Activated naive CD4-positive, alpha-beta T cell treated with anti-CD3 and anti-CD28 coated beads, Interleukin-2, amount 10 ng/mL, durations not matched to agents 7 days and 5 days (primary cell): Measurements from ENCODE around the gene STXBP1.

Source experiments
- CTCF ChIA-PET: fragments of 350-600 bp; sonication (Branson Sonifier 250); formaldehyde crosslinking; loops from one replicate; lab custom pipeline; 2021; ENCODE audit warnings: antibody characterized with exemption; lab: Charles Lee
- DNase-seq: peaks from one replicate; pipeline ENCODE4 v3.0.0-alpha.2; 2020
- H3K27ac Mint-ChIP-seq: one replicate; pipeline ENCODE4 v1.8.0; 2021; ENCODE audit warnings: mild to moderate bottlenecking, moderate library complexity, mixed read lengths
- H3K27me3 Mint-ChIP-seq: one replicate; pipeline ENCODE4 v1.8.0; 2021; ENCODE audit warnings: mild to moderate bottlenecking, mixed read lengths
- H3K36me3 Mint-ChIP-seq: one replicate; pipeline ENCODE4 v1.8.0; 2021; ENCODE audit warnings: mixed read lengths
- H3K4me1 Mint-ChIP-seq: one replicate; pipeline ENCODE4 v1.8.0; 2021; ENCODE audit warnings: mixed read lengths
- H3K4me3 Mint-ChIP-seq: one replicate; pipeline ENCODE4 v1.8.0; 2021; ENCODE audit warnings: mild to moderate bottlenecking, moderate library complexity, mixed read lengths
- H3K9me3 Mint-ChIP-seq: one replicate; pipeline ENCODE4 v1.8.0; 2021; ENCODE audit warnings: mixed read lengths

The STXBP1 gene

GRCh38 chr9:127640908-127641545 lies 28.9 kb downstream of the STXBP1 start:
- peaks cover 24% of the 10 kb centered on the region for H3K27me3 Mint-ChIP-seq
- no peak for DNase-seq
- H3K36me3 Mint-ChIP-seq = no peaks in the 10 kb centered on the region
- H3K4me1 Mint-ChIP-seq = no peaks in the 10 kb centered on the region
- H3K9me3 Mint-ChIP-seq = no peaks in the 10 kb centered on the region
- H3K4me3 Mint-ChIP-seq = no peak overlapping the region
- CTCF ChIA-PET = no interaction called here
- no peak overlapping the region for H3K27ac Mint-ChIP-seq

DNA sequence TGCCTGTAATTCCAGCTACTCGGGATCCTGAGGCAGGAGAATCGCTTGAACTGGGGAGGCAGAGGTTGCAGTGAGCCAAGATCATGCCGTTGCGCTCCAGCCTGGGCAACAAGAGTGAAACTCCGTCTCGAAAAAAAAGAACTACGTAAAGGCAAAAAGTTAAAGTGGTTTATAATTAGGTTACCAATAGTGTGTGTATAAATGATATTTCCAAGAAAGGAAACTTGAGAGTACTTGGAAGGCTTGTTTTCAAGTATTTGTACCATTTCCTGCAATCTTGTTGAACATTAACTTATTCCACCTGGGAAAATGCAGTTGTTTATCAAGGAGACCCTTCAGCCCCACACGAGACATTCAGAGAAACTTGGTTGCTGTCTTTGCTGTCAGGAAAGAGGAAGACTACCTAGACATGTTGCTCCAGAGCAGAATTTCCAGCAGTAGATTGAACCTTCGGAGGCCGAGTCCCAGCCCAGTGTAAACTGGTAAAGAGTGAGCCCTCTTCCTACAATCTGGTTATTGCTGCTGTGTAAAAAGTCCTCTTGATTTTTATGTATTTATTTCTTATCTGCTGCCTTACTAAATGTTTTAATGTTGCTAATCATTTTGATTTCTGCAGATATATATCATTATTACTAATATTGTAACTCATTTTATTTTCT lies 30.1 kb downstream of the STXBP1 start:
- DNase-seq = no peak
- Mint-ChIP-seq H3K4me1 (no peaks in the 10 kb centered on the region), H3K9me3 (no peaks in the 10 kb centered on the region), H3K27ac (no peak overlapping the region), H3K36me3 (no peaks in the 10 kb centered on the region), H3K27me3 (peaks cover 20% of the 10 kb centered on the region), H3K4me3 (no peak overlapping the region)
- CTCF ChIA-PET = no interaction called here

DNA sequence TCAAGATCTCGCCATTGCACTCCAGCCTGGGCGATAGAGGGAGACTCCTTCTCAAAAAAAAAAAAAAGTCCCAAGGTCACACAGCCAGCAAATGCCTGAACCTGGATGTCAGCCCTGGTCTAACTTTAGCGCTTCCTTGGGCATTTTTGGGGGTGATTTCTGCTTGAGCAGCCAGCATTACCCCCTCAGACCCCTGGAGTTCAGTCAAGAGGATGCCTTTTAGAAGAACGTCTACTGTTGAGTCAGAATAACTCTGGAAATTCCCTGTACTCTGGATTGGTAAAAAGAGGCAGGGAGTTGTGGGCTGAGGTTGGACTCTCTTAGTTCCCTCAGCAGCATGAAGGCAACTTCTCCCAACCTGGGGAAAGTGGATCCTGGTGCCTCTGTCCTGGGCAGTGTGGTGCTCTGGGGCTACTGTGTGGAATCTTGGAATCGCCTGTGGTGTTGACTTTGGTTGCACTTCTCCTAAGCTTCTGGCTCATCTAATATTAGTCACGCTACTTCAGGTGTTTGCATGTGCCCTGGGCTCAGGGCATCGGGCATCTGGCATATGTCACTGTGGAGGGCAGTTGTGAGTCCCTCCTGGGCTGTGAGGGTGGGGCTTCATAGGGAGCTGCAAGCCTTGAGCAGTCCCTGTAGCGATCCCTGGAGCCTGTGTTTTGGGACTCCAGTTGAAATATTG lies 32.2 kb downstream of the STXBP1 start:
- no peak for DNase-seq
- Mint-ChIP-seq H3K27ac (no peak overlapping the region), H3K4me3 (no peak overlapping the region), H3K36me3 (no peaks in the 10 kb centered on the region), H3K27me3 (peaks cover 20% of the 10 kb centered on the region), H3K9me3 (no peaks in the 10 kb centered on the region), H3K4me1 (no peaks in the 10 kb centered on the region)
- CTCF ChIA-PET = no interaction called here

GRCh38 chr9:127644943-127645342 lies 32.9 kb downstream of the STXBP1 start:
- Mint-ChIP-seq H3K36me3 (no peaks in the 10 kb centered on the region), H3K4me1 (no peaks in the 10 kb centered on the region), H3K27ac (no peak overlapping the region), H3K4me3 (no peak overlapping the region), H3K9me3 (no peaks in the 10 kb centered on the region), H3K27me3 (peaks cover 20% of the 10 kb centered on the region)
- no peak for DNase-seq
- CTCF ChIA-PET = interaction anchor here (1.1 kb wide), 1 partner anchor 56 kb away, joined by 3 read pairs; no protein-coding TSS in a partner anchor

DNA sequence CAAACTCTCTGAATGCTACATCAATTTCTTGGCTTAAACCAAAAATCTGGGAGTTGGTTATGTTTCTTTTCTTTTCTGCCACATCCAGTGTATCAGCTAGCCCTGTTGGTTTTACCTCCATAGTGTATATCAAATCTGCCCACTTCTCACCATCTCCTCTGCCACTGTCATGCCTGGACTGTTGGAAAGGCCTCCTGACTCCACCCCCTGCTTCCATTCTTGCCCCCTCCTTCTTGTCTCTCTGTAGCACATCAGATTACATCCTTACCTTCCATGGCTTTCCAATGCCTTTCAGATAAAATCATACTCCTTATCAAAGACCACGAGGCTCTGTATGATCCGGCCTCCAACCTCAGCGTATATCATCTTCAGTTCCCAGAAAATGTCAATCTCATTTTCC lies 35.4 kb downstream of the STXBP1 start:
- no peak overlapping the region for H3K27ac Mint-ChIP-seq

GRCh38 chr9:127650518-127650917 lies 38.4 kb downstream of the STXBP1 start:
- CTCF ChIA-PET = interaction anchor here (0.6 kb wide), 1 partner anchor 145 kb away, joined by 5 read pairs; no protein-coding TSS in a partner anchor
- no peak overlapping the region for H3K27ac Mint-ChIP-seq

More for the DNA sequence above, 35.4 kb downstream of the STXBP1 start:
- Mint-ChIP-seq H3K27me3 (peaks cover 13% of the 10 kb centered on the region), H3K9me3 (no peaks in the 10 kb centered on the region), H3K4me3 (no peak overlapping the region), H3K36me3 (no peaks in the 10 kb centered on the region), H3K4me1 (no peaks in the 10 kb centered on the region)
- CTCF ChIA-PET = no interaction called here
- DNase-seq = no peak

GRCh38 chr9:127651697-127652610 lies 39.9 kb downstream of the STXBP1 start:
- H3K36me3 Mint-ChIP-seq = peaks cover 2% of the 10 kb centered on the region
- CTCF ChIA-PET = no interaction called here
- no peaks in the 10 kb centered on the region for H3K9me3 Mint-ChIP-seq
- no peaks in the 10 kb centered on the region for H3K27me3 Mint-ChIP-seq
- no peak for DNase-seq
- H3K27ac Mint-ChIP-seq = no peak overlapping the region
- no peaks in the 10 kb centered on the region for H3K4me1 Mint-ChIP-seq
- H3K4me3 Mint-ChIP-seq = no peak overlapping the region

More at GRCh38 chr9:127650518-127650917, 38.4 kb downstream of the STXBP1 start:
- no peak for DNase-seq
- H3K4me1 Mint-ChIP-seq = no peaks in the 10 kb centered on the region
- H3K27me3 Mint-ChIP-seq = no peaks in the 10 kb centered on the region
- H3K36me3 Mint-ChIP-seq = peaks cover 2% of the 10 kb centered on the region
- H3K9me3 Mint-ChIP-seq = no peaks in the 10 kb centered on the region
- no peak overlapping the region for H3K4me3 Mint-ChIP-seq

DNA sequence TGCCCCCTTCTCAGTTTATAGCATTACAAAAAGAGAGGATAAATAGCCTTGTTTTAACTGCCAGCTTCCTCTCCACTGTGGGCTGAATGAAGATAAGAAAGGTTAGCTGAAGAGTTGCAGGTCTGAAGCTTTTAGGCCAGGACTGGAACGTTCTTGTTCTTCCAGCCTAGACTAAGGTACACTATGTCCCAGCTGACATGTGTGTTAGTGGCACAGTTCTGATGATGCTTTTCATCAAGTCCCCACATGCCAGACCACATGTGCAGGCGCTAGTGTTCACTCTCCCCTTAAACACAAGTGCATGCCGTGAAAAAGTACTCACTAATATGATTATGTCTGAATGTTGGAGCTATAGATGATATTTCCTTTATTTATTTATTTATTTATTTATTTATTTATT lies 40.7 kb downstream of the STXBP1 start:
- Mint-ChIP-seq H3K4me1 (no peaks in the 10 kb centered on the region), H3K36me3 (peaks cover 2% of the 10 kb centered on the region), H3K27me3 (no peaks in the 10 kb centered on the region), H3K9me3 (no peaks in the 10 kb centered on the region), H3K27ac (no peak overlapping the region), H3K4me3 (no peak overlapping the region)
- CTCF ChIA-PET = no interaction called here
- no peak for DNase-seq

- no peaks in the 10 kb centered on the region for H3K9me3 Mint-ChIP-seq
- H3K4me1 Mint-ChIP-seq = no peaks in the 10 kb centered on the region
- no peak overlapping the region for H3K4me3 Mint-ChIP-seq
- CTCF ChIA-PET = no interaction called here
- H3K36me3 Mint-ChIP-seq = peaks cover 2% of the 10 kb centered on the region
- DNase-seq = no peak
- no peaks in the 10 kb centered on the region for H3K27me3 Mint-ChIP-seq
- H3K27ac Mint-ChIP-seq = no peak overlapping the region
Observed at GRCh38 chr9:127654619-127655018, 42.5 kb downstream of the STXBP1 start.

DNA sequence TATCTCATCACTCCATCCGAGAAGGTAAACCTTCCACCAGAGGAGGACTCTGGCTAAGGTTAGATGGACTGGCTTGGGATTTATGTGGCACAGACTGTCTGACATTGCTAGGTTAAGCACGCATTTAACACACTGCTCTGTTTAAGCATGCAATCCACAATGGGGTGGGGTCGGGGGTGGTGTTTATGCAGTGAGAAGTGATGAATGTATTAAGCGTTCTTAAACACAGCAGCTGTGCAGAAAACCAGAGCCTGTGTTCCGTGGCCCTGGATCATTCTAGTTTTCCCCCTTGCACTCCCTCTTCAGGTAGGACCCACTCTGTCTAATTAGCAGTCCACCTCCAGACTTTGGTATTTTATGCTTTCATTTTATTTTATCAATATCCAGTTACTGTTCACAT lies 46.4 kb downstream of the STXBP1 start:
- H3K36me3 Mint-ChIP-seq = peaks cover 6% of the 10 kb centered on the region
- CTCF ChIA-PET = no interaction called here
- no peak overlapping the region for H3K27ac Mint-ChIP-seq
- no peaks in the 10 kb centered on the region for H3K4me1 Mint-ChIP-seq
- no peaks in the 10 kb centered on the region for H3K27me3 Mint-ChIP-seq
- no peak for DNase-seq
- H3K9me3 Mint-ChIP-seq = no peaks in the 10 kb centered on the region
- no peak overlapping the region for H3K4me3 Mint-ChIP-seq

DNA sequence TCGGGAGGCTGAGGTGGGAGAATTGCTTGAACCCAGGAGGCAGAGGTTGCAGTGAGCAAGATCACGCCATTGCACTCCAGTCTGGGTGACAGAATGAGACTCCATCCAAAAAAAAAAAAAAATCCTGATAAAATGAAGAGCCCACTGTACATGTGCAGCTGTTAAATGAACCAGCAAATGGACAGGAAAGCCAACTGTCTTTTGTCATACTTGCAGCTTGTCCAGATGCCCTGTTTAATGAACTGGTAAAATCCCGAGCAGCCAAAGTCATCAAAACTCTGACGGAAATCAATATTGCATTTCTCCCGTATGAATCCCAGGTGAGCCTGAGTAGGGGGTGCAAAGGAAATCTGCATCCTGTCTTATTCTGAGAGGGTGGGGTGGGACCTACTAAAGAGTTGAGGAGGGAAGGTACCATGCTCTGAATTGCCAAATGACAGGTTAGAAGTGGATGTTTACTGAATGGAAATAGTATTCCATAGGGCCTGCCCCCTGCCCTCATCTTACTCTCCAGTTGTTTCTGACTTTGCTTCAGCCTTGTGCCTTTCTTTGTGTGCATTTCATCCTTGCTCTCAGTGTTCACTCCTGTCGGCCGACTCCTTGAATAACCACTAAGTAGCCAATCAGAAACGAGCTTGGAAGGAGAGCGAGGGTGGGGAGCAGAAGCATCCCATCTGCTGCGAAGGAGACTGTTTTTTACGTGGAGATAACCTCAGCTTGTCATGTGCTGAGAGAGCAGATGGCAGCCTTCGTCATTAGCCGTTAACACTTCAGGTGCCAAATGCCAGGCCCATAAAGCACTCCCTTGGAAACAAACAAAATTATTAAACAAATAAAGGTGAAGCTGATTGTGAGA lies 49.0 kb downstream of the STXBP1 start:
- no peaks in the 10 kb centered on the region for H3K27me3 Mint-ChIP-seq
- CTCF ChIA-PET = interaction anchor here (0.7 kb wide), 1 partner anchor 466 kb away, joined by 3 read pairs; no protein-coding TSS in a partner anchor

DNA sequence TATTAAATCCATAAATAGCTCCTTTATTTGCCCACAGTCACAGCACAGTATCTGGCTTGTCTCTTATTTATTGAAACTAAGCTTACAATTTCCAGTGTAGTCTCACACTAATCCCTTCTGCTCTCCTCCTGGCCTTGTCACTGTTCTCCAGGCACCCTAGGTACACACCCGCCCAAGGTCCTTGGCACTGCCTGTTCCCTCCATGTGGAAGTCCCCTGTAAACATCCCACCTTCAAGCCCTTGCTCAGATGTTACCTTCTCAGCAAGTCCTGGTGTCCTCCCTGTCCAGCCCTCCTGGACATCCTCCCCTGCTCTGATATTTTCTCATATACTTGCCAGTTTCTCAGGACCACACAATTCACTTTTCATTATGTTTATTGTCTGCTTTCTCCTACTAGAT lies 50.5 kb downstream of the STXBP1 start:
- no peaks in the 10 kb centered on the region for H3K9me3 Mint-ChIP-seq
- H3K27me3 Mint-ChIP-seq = no peaks in the 10 kb centered on the region
- no peaks in the 10 kb centered on the region for H3K4me1 Mint-ChIP-seq
- no peak overlapping the region for H3K4me3 Mint-ChIP-seq
- no peak for DNase-seq
- H3K27ac Mint-ChIP-seq = no peak overlapping the region
- CTCF ChIA-PET = no interaction called here
- peaks cover 7% of the 10 kb centered on the region for H3K36me3 Mint-ChIP-seq

More for the DNA sequence above, 49.0 kb downstream of the STXBP1 start:
- Mint-ChIP-seq H3K4me3 (no peak overlapping the region), H3K27ac (no peak overlapping the region), H3K9me3 (no peaks in the 10 kb centered on the region), H3K4me1 (no peaks in the 10 kb centered on the region), H3K36me3 (peaks cover 7% of the 10 kb centered on the region)
- no peak for DNase-seq

GRCh38 chr9:127664324-127664677 lies 52.2 kb downstream of the STXBP1 start:
- peaks cover 3% of the 10 kb centered on the region for H3K27me3 Mint-ChIP-seq

More at GRCh38 chr9:127664324-127664677, 52.2 kb downstream of the STXBP1 start:
- Mint-ChIP-seq H3K9me3 (no peaks in the 10 kb centered on the region), H3K4me1 (no peaks in the 10 kb centered on the region), H3K27ac (no peak overlapping the region), H3K36me3 (peaks cover 7% of the 10 kb centered on the region), H3K4me3 (no peak overlapping the region)
- CTCF ChIA-PET = no interaction called here
- DNase-seq = no peak
